Measurements from ENCODE around the gene HTR3C. TPM values are rescaled to one million over a fixed set of nuclear protein-coding genes. Genes with fewer than 3 reads are reported as not detected.

Gene HTR3C
- total RNA-seq, 1 experiment from 2014 or later = not detected

GRCh38 chr3:184039414-184039813, 13.4 kb upstream of the HTR3C start:
- Histone ChIP-seq H3K27ac (ENCODE audit: insufficient read length, low read depth, low read length) (no peak overlapping the region), H3T11ph (ENCODE audit: low read length) (no peak overlapping the region), H3K9me3 (ENCODE audit: control insufficient read depth, low read depth, low read length) (no peaks in the 10 kb centered on the region), H3K18ac (ENCODE audit: insufficient read length, low read depth, low read length) (no peak overlapping the region), H3K4me1 (ENCODE audit: insufficient read depth, low read length) (no peaks in the 10 kb centered on the region), H3K23ac (ENCODE audit: insufficient read length, low read depth, low read length) (no peak overlapping the region), H4K8ac (replicated peaks; ENCODE audit: insufficient read length, low read depth, low read length) (no peak overlapping the region), H2AFZ (ENCODE audit: low read length) (no peak overlapping the region), H2BK120ac (ENCODE audit: low read depth, low read length, poor library complexity, severe bottlenecking) (no peak overlapping the region), H3K79me1 (ENCODE audit: insufficient read depth, low read depth, low read length, poor library complexity, severe bottlenecking) (no peaks in the 10 kb centered on the region), H3K9ac (ENCODE audit: extremely low read depth, insufficient read length, low read length) (no peak overlapping the region), H3K4ac (ENCODE audit: low read depth, low read length) (no peak overlapping the region), H4K20me1 (ENCODE audit: control insufficient read depth, insufficient read depth, insufficient read length) (no peaks in the 10 kb centered on the region), H3K79me2 (ENCODE audit: insufficient read depth, low read length) (no peaks in the 10 kb centered on the region), H3K23me2 (ENCODE audit: insufficient read length, low read depth, low read length, poor library complexity, severe bottlenecking) (no peaks in the 10 kb centered on the region), H2BK15ac (ENCODE audit: low read depth, low read length) (no peak overlapping the region), H2AK5ac (ENCODE audit: insufficient read length, low read length) (no peak overlapping the region), H3K14ac (ENCODE audit: insufficient read depth, low read length) (no peak overlapping the region), H2BK12ac (ENCODE audit: insufficient read length, low read depth, low read length) (no peak overlapping the region), H3K27me3 (ENCODE audit: insufficient read depth, low read length) (no peaks in the 10 kb centered on the region), H3K56ac (ENCODE audit: insufficient read length, low read depth, low read length) (no peak overlapping the region), H3K4me2 (ENCODE audit: insufficient read depth, insufficient read length, low read length) (no peak overlapping the region), H2BK20ac (ENCODE audit: low read depth, low read length, poor library complexity, severe bottlenecking) (no peak overlapping the region), H4K91ac (ENCODE audit: insufficient read length, low read depth, low read length) (no peak overlapping the region), H2BK5ac (ENCODE audit: insufficient read length, low read length) (no peak overlapping the region), H4K5ac (ENCODE audit: insufficient read length, low read depth, low read length) (no peak overlapping the region)
- DNase-seq = no peak
- TF ChIP-seq, protein P1, sequence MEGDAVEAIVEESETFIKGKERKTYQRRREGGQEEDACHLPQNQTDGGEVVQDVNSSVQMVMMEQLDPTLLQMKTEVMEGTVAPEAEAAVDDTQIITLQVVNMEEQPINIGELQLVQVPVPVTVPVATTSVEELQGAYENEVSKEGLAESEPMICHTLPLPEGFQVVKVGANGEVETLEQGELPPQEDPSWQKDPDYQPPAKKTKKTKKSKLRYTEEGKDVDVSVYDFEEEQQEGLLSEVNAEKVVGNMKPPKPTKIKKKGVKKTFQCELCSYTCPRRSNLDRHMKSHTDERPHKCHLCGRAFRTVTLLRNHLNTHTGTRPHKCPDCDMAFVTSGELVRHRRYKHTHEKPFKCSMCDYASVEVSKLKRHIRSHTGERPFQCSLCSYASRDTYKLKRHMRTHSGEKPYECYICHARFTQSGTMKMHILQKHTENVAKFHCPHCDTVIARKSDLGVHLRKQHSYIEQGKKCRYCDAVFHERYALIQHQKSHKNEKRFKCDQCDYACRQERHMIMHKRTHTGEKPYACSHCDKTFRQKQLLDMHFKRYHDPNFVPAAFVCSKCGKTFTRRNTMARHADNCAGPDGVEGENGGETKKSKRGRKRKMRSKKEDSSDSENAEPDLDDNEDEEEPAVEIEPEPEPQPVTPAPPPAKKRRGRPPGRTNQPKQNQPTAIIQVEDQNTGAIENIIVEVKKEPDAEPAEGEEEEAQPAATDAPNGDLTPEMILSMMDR (conservative IDR thresholded peaks at IDR 0.05) = no peak
- H3K4me1 Mint-ChIP-seq = peaks cover 0 to 10% of the 10 kb centered on the region in 2 experiments; a peak in 2 of 4 replicates
- no peak overlapping the region for H3K4me3 Mint-ChIP-seq
- H3K27ac Mint-ChIP-seq = no peak overlapping the region
- no CpG with 5 or more reads among the region's 5 CpGs for WGBS (ENCODE audit: extremely low coverage, insufficient read length, low lambda C conversion rate)
- no peaks in the 10 kb centered on the region; the same call in 1 of the 2 replicates for H3K27me3 Mint-ChIP-seq (ENCODE audit: low read depth)
- no peaks in the 10 kb centered on the region for H3K36me3 Mint-ChIP-seq (ENCODE audit: insufficient read depth in 1 of 3, low read depth in 3 of 3)
- H3K9me3 Mint-ChIP-seq = no peaks in the 10 kb centered on the region
